Left ventricle myocardium inferior (tissue), 1 donor: Measurements from ENCODE around the gene LRRC59. TPM values are rescaled to one million over a fixed set of nuclear protein-coding genes. Genes with fewer than 3 reads are reported as not detected.
A peak's percentile ranks its signal among the peaks of the same experiment; 100 is the strongest.

Source experiments
- DNase-seq: peaks from one replicate; pipeline ENCODE4 v3.0.0-alpha.2; 2020
- H3K27ac ChIP-seq: fragments of 200-600 bp; replicated peaks from 2 replicates; pipeline ENCODE4 v1.8.0; 2021
- H3K27me3 ChIP-seq: fragments of 200-600 bp; 2 replicates; pipeline ENCODE4 v1.8.0; 2021; ENCODE audit warnings: low read depth
- H3K36me3 ChIP-seq: fragments of 200-600 bp; 2 replicates; pipeline ENCODE4 v1.8.0; 2021
- H3K4me1 ChIP-seq: fragments of 200-600 bp; 2 replicates; pipeline ENCODE4 v1.8.0; 2021
- H3K4me3 ChIP-seq: fragments of 200-600 bp; 2 replicates; pipeline ENCODE4 v1.8.0; 2021; ENCODE audit warnings: mild to moderate bottlenecking, moderate library complexity
- H3K9me3 ChIP-seq: fragments of 200-600 bp; replicated peaks from 2 replicates; pipeline ENCODE4 v1.8.0; 2021
- intact Hi-C: fragments of 100-400 bp; cut with micrococcal nuclease; formaldehyde crosslinking; loops from one replicate; pipeline ENCODE4 v1.11.0; 2022
- total RNA-seq: library from RNA; stranded (reverse); fragmentation: NEBNext Ultra II Directional; extraction: Animal tissue kit (Norgen Biotek cat#: 25700); gene quantifications from one replicate; pipeline ENCODE4 v1.2.1, GENCODE V29; 2021
- TF ChIP-seq, protein P1 (sequence below): fragments of 200-600 bp; IDR thresholded peaks from 2 replicates; pipeline ENCODE4 v1.8.0; 2021; ENCODE audit warnings: antibody characterized with exemption, mild to moderate bottlenecking, borderline replicate concordance
- donor health status: DM: no; HTN: yes; CAD: no; lungs with severe emphysema.

Gene LRRC59
- total RNA-seq, 1 donor from 2014 or later: 23.7 TPM

- no peak overlapping the region for H3K27ac ChIP-seq
- no peak overlapping the region for H3K4me3 ChIP-seq
- no peaks in the 10 kb centered on the region for H3K27me3 ChIP-seq
- peaks cover 44% of the 10 kb centered on the region for H3K36me3 ChIP-seq
- TF ChIP-seq, protein P1, sequence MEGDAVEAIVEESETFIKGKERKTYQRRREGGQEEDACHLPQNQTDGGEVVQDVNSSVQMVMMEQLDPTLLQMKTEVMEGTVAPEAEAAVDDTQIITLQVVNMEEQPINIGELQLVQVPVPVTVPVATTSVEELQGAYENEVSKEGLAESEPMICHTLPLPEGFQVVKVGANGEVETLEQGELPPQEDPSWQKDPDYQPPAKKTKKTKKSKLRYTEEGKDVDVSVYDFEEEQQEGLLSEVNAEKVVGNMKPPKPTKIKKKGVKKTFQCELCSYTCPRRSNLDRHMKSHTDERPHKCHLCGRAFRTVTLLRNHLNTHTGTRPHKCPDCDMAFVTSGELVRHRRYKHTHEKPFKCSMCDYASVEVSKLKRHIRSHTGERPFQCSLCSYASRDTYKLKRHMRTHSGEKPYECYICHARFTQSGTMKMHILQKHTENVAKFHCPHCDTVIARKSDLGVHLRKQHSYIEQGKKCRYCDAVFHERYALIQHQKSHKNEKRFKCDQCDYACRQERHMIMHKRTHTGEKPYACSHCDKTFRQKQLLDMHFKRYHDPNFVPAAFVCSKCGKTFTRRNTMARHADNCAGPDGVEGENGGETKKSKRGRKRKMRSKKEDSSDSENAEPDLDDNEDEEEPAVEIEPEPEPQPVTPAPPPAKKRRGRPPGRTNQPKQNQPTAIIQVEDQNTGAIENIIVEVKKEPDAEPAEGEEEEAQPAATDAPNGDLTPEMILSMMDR: no peak
- no peaks in the 10 kb centered on the region for H3K9me3 ChIP-seq
- H3K4me1 ChIP-seq: peaks cover 19% of the 10 kb centered on the region
- DNase-seq: no peak
- intact Hi-C loops: no loop called here
These were observed 33.3 kb downstream of the LRRC59 start for GRCh38 chr17:50364061-50364458.

DNA sequence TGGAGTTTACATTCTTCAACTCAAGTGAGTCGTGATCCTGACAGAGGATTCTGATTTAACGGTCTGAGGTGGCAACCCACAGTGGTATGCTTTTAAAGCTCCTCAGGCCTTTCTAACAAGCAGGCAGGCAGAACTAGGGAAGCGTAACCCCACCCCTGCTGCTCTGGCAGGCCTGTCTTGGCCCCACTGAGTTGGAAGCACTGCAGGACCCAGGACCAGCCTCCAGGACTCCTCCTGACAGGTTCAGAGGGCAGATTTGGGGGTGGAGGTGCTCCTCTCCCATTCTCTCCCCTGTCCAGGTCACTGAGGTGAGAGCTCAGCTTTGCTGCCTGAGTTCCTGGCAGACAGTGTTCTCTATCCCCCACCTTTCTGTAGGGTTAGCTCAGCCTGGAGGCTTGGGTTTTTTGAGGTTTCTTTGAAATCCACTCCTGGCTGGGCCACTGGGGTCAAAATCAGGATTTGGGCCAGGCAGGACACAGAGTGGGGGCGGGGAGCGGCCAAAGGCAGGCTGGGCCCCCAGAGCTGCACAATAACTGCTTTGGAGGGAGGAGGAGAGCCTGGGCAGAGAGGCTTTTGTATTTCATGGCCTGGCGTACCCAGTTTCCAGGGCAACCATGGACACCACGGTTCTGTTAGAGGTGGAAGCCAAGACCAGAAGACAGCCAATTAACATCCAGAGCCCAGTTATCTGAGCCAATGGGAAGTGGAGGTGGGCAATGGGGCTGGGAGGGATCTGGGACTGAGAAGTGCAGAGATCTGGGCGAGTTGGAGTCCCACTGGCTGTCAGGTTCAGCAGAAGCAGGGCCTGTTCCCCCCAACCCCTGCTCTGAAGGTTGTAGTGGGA, 33.9 kb downstream of the LRRC59 start:
- Histone ChIP-seq H3K27ac (no peak overlapping the region), H3K4me3 (no peak overlapping the region), H3K27me3 (no peaks in the 10 kb centered on the region), H3K36me3 (peaks cover 44% of the 10 kb centered on the region), H3K4me1 (peaks cover 22% of the 10 kb centered on the region), H3K9me3 (no peaks in the 10 kb centered on the region)
- intact Hi-C loops: no loop called here
- DNase-seq: no peak
- TF ChIP-seq, protein P1: no peak

DNA sequence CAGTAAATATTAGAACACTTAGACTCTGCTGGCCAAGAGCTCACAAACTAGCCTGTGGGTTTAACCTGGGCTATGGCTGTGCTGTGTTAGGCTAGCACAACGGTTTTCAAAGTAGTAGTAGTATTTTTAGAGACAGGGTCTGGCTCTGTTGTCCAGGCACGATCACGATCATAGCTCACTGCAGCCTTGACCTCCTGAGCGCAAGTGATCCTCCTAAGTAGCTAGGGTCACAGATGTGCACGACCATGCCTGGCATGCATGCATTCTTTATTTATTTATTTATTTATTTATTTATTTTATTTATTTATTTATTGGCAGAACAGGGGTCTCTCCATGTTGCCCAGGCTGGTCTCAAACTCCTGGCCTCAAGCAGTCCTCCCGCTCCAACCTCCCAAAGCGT, 34.7 kb downstream of the LRRC59 start:
- TF ChIP-seq, protein P1: no peak
- no peaks in the 10 kb centered on the region for H3K9me3 ChIP-seq
- peaks cover 22% of the 10 kb centered on the region for H3K4me1 ChIP-seq
- no peak for DNase-seq
- no peaks in the 10 kb centered on the region for H3K27me3 ChIP-seq
- no peak overlapping the region for H3K4me3 ChIP-seq
- intact Hi-C loops: no loop called here
- no peak overlapping the region for H3K27ac ChIP-seq
- peaks cover 44% of the 10 kb centered on the region for H3K36me3 ChIP-seq

DNA sequence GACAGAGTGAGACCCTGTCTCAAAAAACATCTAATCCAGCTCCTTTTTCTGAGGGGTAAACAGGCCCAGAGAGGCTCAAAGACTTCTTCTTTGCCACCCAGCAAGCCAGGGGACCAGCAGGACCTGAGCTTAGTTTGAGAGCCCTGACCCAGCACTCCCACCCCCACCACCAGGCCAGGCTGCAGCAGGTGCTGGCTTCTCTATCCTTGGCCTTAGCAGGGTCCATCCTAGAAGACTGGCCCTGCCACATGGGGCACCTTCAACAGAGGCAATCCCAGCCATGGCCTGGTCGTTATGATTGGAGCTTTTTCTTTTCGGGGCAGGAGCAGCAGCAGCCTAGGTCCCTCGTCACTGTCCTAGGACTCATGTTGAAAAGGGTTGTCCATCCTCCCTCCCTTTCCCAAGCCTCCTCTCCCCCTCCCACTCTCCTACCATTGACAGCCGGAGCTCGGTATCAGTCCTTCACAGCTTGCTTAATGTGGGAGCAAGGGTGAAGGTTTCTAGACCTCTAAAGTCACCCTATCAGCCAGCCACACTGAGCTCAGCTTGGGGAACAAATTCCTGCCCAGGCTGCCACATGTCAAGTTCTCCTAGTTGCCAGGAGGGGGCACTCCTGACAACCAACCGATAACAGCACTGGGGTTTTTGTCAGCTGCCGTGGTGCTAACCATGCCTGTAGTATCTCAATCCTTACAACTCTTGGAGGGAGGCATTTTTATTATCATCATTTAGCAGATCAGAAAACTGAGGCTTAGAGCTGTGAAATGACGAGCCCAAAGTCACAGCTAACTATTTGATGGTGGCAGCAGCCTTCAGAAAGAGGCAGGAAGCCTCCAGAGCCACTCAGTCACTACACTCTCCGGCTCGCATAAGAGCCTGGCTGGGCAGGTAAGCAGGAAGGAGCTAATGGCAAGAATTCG, 35.5 kb downstream of the LRRC59 start:
- intact Hi-C loops: no loop called here
- Histone ChIP-seq H3K27me3 (no peaks in the 10 kb centered on the region), H3K27ac (peak overlapping the region; percentile 32), H3K4me1 (peaks cover 22% of the 10 kb centered on the region), H3K9me3 (no peaks in the 10 kb centered on the region), H3K36me3 (peaks cover 44% of the 10 kb centered on the region), H3K4me3 (no peak overlapping the region)
- DNase-seq: no peak
- TF ChIP-seq, protein P1: peak; percentile 76

DNA sequence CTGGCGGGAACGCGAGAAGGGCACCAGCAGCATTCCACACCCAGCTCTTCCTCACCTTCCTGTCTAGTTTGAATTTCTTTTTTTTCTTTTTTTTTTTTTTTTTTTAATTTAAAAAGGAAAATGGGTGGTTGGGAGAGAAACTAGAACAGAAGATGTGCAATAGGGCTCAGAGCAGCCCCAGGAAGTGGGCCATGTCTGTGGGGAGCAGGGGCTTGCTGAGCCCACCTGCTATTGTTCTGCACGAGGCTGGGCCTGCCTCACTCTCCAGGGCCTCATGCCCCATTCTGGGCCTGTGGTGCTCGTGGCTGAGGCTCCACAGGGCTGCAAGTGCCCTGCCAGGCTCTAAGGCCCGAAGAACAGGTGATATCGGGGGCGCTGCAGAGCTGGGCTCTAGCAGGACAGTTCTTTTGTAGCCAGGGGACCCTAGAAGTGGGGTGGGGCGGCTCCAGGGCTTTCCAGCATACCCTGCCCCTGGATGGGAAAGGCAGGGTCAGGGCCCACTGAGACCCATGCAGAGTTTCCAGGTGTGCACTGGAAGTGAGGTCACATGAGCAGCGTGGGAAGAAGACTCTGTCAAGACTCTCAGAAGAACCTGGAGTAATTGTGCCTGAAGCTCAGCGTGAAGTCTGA, 36.7 kb downstream of the LRRC59 start:
- intact Hi-C loops: no loop called here
- H3K36me3 ChIP-seq: peaks cover 44% of the 10 kb centered on the region

More for the DNA sequence above, 36.7 kb downstream of the LRRC59 start:
- no peaks in the 10 kb centered on the region for H3K9me3 ChIP-seq
- TF ChIP-seq, protein P1: no peak
- no peak overlapping the region for H3K4me3 ChIP-seq
- no peak for DNase-seq
- no peak overlapping the region for H3K27ac ChIP-seq
- no peaks in the 10 kb centered on the region for H3K27me3 ChIP-seq
- H3K4me1 ChIP-seq: peaks cover 22% of the 10 kb centered on the region
